Brain microvascular endothelial cell (primary cell): Measurements from ENCODE around the gene METTL26.

Experiments
- DNase-seq: peaks from one replicate; pipeline ENCODE4 v3.0.0-alpha.2; 2020
- H3K27ac ChIP-seq: fragments of 250-450 bp; sonication (Bioruptor Pico); 2 replicates; pipeline ENCODE4 v1.5.1; 2020; ENCODE audit warnings: mild to moderate bottlenecking, moderate library complexity
- H3K27me3 ChIP-seq: fragments of 250-450 bp; sonication (Bioruptor Pico); replicated peaks from 2 replicates; pipeline ENCODE4 v1.5.1; 2020; ENCODE audit warnings: mild to moderate bottlenecking
- H3K36me3 ChIP-seq: fragments of 250-450 bp; sonication (Bioruptor Pico); replicated peaks from 2 replicates; pipeline ENCODE4 v1.5.1; 2020; ENCODE audit warnings: mild to moderate bottlenecking
- H3K4me3 ChIP-seq: 2 replicates; pipeline ENCODE4 v1.5.1; 2011; ENCODE audit warnings: low read depth, mild to moderate bottlenecking, control low read depth, low read length, moderate library complexity
- in situ Hi-C: cut with HindIII; loops from 2 replicates; pipeline ENCODE4 v1.10.0; 2017; ENCODE audit warnings: low sequenced_read_pairs, low pct_ligation_motif_present
- TF ChIP-seq, protein P1 (sequence below): IDR thresholded peaks from 2 replicates; pipeline ENCODE4 v1.5.1; 2011; ENCODE audit warnings: low read depth, mild to moderate bottlenecking, moderate library complexity, low read length, control low read depth, inconsistent platforms; ENCODE audit errors: missing control alignments

The METTL26 gene

DNA sequence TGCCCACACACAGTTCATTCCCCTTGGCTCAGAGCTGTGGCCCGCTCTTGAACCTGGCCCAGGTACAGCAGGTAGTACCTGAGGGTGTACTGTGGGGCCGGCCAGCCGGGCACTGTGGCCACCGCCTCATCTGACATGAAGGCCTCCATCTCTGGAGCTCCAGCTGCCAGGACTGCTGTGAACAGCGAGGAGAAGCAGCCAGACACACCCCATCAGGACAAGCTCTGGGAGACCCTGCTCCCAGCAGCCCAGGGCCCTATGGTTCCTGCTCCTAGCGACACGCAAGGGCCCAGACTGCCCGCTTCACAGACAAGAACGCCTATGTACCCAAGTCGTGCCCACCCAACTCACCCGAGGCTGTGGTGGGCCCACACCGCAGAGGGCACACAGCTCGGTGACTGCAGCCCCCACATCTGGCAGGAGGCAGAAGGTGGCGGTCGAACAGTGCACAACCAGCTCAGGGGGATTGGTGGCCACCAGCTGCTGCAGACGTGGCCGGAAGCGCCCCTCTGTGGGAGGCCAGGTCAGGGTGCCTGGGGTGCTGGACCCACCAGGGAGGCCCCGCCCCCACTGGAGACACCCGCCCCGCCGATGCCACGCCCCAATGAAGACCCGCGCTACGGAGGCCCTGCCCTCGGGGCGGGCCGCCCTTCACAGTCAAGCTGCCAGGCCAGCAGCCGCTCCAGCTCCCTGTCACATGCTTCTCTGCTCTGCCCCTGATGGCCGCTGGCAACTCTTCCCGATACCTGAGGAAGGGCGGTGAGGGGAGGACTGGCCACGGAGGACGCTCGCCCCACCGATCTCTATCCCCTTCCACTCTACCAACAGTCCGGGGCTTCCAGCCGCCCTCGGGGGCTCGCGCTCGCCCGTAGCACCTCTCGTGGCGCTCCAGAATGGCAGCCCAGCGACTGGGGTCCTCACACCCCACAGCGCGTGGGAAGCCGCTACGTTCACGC is 43.0 kb upstream of the METTL26 start:
- no peak overlapping the region for H3K27ac ChIP-seq
- H3K36me3 ChIP-seq, result peaks cover 25% of the 10 kb centered on the region

DNA sequence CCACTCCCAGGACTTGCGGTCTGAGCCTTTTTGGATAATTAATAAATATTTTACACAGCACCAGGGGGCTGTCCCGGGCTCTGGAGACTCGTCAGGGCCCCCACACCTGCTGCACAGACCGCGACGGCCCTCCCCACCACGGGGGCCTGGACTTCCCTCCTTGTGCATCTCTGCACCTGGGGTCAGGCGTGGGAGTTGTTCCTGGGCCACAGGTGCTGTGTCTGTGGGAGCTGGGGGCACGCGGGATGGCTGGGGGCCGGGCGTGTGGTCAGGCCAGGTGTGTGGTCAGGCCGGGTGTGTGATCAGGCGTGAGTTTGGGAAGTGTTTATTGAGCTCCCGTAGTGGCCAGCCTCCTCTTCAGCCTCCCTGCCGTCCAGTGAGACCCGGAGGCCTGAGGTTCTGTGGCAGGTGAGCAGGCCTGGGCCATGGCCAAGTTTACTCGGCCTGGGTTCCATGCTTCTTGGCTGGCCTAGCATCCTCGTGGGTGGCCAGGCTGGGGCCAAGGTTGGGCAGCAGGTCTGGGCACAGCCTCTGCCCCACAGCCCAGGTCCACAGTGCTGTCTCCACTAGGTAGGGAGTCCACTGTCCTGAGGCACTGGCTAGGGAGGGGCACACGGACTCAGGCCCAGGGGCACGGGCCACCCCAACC is 42.2 kb upstream of the METTL26 start:
- in situ Hi-C loops, result no loop called here
- TF ChIP-seq, protein P1, sequence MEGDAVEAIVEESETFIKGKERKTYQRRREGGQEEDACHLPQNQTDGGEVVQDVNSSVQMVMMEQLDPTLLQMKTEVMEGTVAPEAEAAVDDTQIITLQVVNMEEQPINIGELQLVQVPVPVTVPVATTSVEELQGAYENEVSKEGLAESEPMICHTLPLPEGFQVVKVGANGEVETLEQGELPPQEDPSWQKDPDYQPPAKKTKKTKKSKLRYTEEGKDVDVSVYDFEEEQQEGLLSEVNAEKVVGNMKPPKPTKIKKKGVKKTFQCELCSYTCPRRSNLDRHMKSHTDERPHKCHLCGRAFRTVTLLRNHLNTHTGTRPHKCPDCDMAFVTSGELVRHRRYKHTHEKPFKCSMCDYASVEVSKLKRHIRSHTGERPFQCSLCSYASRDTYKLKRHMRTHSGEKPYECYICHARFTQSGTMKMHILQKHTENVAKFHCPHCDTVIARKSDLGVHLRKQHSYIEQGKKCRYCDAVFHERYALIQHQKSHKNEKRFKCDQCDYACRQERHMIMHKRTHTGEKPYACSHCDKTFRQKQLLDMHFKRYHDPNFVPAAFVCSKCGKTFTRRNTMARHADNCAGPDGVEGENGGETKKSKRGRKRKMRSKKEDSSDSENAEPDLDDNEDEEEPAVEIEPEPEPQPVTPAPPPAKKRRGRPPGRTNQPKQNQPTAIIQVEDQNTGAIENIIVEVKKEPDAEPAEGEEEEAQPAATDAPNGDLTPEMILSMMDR, result no peak
- no peak for DNase-seq
- Histone ChIP-seq H3K27ac (no peak overlapping the region), H3K4me3 (no peak overlapping the region), H3K36me3 (peaks cover 30% of the 10 kb centered on the region), H3K27me3 (no peaks in the 10 kb centered on the region)

More for the DNA sequence above, 43.0 kb upstream of the METTL26 start:
- Histone ChIP-seq H3K27me3 (no peaks in the 10 kb centered on the region), H3K4me3 (peak overlapping the region; percentile 56)
- in situ Hi-C loops, result no loop called here
- DNase-seq, result no peak
- TF ChIP-seq, protein P1, result no peak

DNA sequence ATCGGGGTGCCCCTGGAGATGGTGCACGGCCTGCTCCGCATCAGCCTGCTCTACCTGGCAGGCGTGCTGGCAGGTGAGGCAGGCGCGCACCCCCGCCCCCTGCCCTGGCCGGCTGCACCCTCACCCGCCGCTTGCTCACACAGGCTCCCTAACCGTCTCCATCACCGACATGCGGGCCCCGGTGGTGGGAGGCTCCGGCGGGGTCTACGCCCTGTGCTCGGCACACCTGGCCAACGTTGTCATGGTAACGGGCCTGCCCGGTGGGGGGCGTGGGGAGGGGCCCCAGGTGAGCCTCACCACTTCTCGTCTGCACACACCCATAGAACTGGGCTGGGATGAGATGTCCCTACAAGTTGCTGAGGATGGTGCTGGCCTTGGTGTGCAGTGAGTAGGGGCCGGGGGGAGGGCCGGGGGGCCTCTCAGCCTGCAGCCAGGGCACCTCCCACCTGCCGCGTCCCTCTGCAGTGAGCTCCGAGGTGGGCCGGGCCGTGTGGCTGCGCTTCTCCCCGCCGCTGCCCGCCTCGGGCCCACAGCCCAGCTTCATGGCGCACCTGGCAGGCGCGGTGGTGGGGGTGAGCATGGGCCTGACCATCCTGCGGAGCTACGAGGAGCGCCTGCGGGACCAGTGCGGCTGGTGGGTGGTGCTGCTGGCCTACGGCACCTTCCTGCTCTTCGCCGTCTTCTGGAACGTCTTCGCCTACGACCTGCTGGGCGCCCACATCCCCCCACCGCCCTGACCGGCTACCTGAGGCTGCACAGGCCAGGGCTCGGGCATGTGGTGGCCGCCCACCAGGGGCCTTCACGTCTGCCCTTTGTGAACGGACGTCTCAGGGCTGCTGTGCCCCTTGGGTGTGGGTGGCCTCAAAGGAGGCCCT is 41.4 kb upstream of the METTL26 start:
- H3K27ac ChIP-seq, result no peak overlapping the region
- TF ChIP-seq, protein P1, result no peak
- in situ Hi-C loops, result no loop called here
- no peaks in the 10 kb centered on the region for H3K27me3 ChIP-seq
- peaks cover 30% of the 10 kb centered on the region for H3K36me3 ChIP-seq
- no peak for DNase-seq
- no peak overlapping the region for H3K4me3 ChIP-seq

DNA sequence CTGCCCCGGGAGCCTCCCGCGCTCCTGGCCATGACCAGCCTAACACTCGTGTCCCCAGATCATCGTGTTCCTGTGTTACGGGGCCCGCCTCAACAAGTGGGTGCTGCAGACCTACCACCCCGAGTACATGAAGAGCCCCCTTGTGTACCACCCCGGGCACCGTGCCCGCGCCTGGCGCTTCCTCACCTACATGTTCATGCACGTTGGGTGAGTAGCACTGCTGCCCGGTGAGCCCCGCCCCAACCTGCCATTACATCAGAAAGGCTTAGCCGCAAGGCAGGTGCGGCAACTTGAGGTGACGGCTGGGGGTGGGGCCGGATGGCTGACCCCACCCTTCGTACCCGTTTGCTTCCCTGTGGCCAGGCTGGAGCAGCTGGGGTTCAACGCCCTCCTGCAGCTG is 40.8 kb upstream of the METTL26 start:
- no peak overlapping the region for H3K27ac ChIP-seq
- peaks cover 30% of the 10 kb centered on the region for H3K36me3 ChIP-seq
- no peaks in the 10 kb centered on the region for H3K27me3 ChIP-seq
- in situ Hi-C loops, result no loop called here
- TF ChIP-seq, protein P1, result no peak
- no peak overlapping the region for H3K4me3 ChIP-seq
- DNase-seq, result no peak

DNA sequence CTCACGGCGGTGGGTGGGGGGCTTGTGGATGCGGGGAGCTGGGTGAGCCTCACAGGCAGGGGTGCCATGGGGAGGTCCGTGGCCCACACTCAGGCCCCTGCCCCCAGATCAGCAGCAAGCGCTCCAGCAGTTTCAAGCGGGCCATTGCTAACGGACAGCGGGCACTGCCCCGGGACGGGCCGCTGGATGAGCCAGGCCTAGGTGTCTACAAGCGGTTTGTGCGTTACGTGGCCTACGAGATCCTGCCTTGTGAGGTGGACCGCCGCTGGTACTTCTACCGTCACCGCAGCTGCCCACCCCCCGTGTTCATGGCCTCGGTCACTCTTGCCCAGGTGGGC is 40.4 kb upstream of the METTL26 start:
- no peak overlapping the region for H3K27ac ChIP-seq
- H3K36me3 ChIP-seq, result peaks cover 27% of the 10 kb centered on the region
- no peak overlapping the region for H3K4me3 ChIP-seq
- in situ Hi-C loops, result no loop called here
- H3K27me3 ChIP-seq, result no peaks in the 10 kb centered on the region
- TF ChIP-seq, protein P1, result no peak
- DNase-seq, result no peak
